HepG2 (cell line): Measurements from ENCODE around the gene DENND4B. TPM values are rescaled to one million over a fixed set of nuclear protein-coding genes. Genes with fewer than 3 reads are reported as not detected.

Experiments
- CBX1 ChIP-seq: IDR thresholded peaks from one replicate; pipeline ENCODE4 v1.6.1; 2016; ENCODE audit warnings: antibody characterized with exemption, low read depth
- FOXK2 ChIP-seq: fragments of 450-650 bp; IDR thresholded peaks from 2 replicates; pipeline ENCODE4 v1.6.1; 2016
- HOXA9 ChIP-seq: sonication (generic); formaldehyde crosslinking; IDR thresholded peaks from 2 replicates; pipeline ENCODE4 v1.8.1; 2022; ENCODE audit warnings: missing genetic modification reagents, mild to moderate bottlenecking, moderate library complexity, borderline replicate concordance
- MIER3 ChIP-seq: IDR thresholded peaks from 2 replicates; pipeline ENCODE4 v1.6.1; 2016; ENCODE audit warnings: missing compliant biosample characterization, borderline replicate concordance
- NFYC ChIP-seq: IDR thresholded peaks from 2 replicates; pipeline ENCODE4 v1.6.1; 2016; ENCODE audit warnings: missing genetic modification reagents, missing compliant biosample characterization
- PPARG ChIP-seq: conservative IDR thresholded peaks from 2 replicates; pipeline ENCODE4 v1.6.1; 2016; ENCODE audit warnings: missing biosample characterization, missing genetic modification reagents
- RFX1 ChIP-seq: fragments of 450-650 bp; IDR thresholded peaks from 2 replicates; pipeline ENCODE4 v1.6.1; 2017
- SATB2 ChIP-seq: sonication (generic); formaldehyde crosslinking; IDR thresholded peaks from 2 replicates; pipeline ENCODE4 v1.5.0; 2020; ENCODE audit warnings: missing genetic modification reagents
- TCF7L2 ChIP-seq: IDR thresholded peaks from 2 replicates; pipeline ENCODE4 v1.6.1; 2011; ENCODE audit warnings: mild to moderate bottlenecking, low read depth, low read length, moderate library complexity
- TOE1 ChIP-seq: sonication (generic); formaldehyde crosslinking; IDR thresholded peaks from 2 replicates; pipeline ENCODE4 v1.4.0; 2020; ENCODE audit warnings: mild to moderate bottlenecking, missing genetic modification reagents
- ZNF552 ChIP-seq: sonication (generic); formaldehyde crosslinking; IDR thresholded peaks from 2 replicates; pipeline ENCODE4 v1.9.0; 2022; ENCODE audit warnings: missing genetic modification reagents, mild to moderate bottlenecking, borderline replicate concordance
- ZNF567 ChIP-seq: sonication (generic); formaldehyde crosslinking; IDR thresholded peaks from 2 replicates; pipeline ENCODE4 v1.8.1; 2023; ENCODE audit warnings: mild to moderate bottlenecking, missing genetic modification reagents, borderline replicate concordance
- ZNF619 ChIP-seq: sonication (generic); formaldehyde crosslinking; IDR thresholded peaks from 2 replicates; pipeline ENCODE4 v1.4.0; 2020; ENCODE audit warnings: mild to moderate bottlenecking, missing genetic modification reagents
- ZNF768 ChIP-seq: sonication (generic); formaldehyde crosslinking; IDR thresholded peaks from 2 replicates; pipeline ENCODE4 v1.4.0; 2020; ENCODE audit warnings: missing genetic modification reagents
- polyA plus RNA-seq, 8 experiments: library from polyadenylated mRNA; depleted of rRNA in 3 of 8; stranded (reverse) in 7 of 8; unstranded in 1 of 8; fragments of >200 nt; fragmentation: Illumina TruSeq in 4 of 8; extraction: Trizol in 4 of 8; gene quantifications; 2 replicates each; pipeline versions ENCODE4 v1.2.1 to v1.2.3, GENCODE V29; 2011 to 2016; ENCODE audit warnings: low read depth in 4 of 8, missing spikeins in 1 of 8, mixed read lengths in 1 of 8; ENCODE audit not compliant: insufficient read depth in 1 of 8
- total RNA-seq, 5 experiments: library from RNA; depleted of rRNA; stranded (reverse); fragments of >200 nt; fragmentation: Illumina TruSeq; extraction: Trizol; gene quantifications; 2 replicates each; pipeline ENCODE4 v1.2.3, GENCODE V29; 2016; ENCODE audit warnings: low read depth in 1 of 5
- TF ChIP-seq, protein P1 (sequence below): sonication (generic); formaldehyde crosslinking; IDR thresholded peaks from 2 replicates; pipeline ENCODE4 v1.4.0; 2020; ENCODE audit warnings: missing genetic modification reagents
- TF ChIP-seq, protein P2 (sequence below), 2 experiments: sonication (generic) in 1 of 2; formaldehyde crosslinking in 1 of 2; IDR thresholded peaks; 2 replicates each; pipeline versions ENCODE4 v1.5.1 to v1.6.1; 2011 to 2020; ENCODE audit warnings: borderline replicate concordance in 1 of 2, low read depth in 1 of 2, low read length in 1 of 2, mild to moderate bottlenecking in 1 of 2, missing genetic modification reagents in 1 of 2, moderate library complexity in 1 of 2
- TF ChIP-seq, protein P3 (sequence below): sonication (generic); formaldehyde crosslinking; IDR thresholded peaks from 2 replicates; pipeline ENCODE4 v1.4.0; 2020; ENCODE audit warnings: mild to moderate bottlenecking, missing genetic modification reagents, borderline replicate concordance
- TF ChIP-seq, protein P4 (sequence below): sonication (generic); formaldehyde crosslinking; IDR thresholded peaks from 2 replicates; pipeline ENCODE4 v1.8.1; 2023; ENCODE audit warnings: missing genetic modification reagents, mild to moderate bottlenecking, borderline replicate concordance
- TF ChIP-seq, protein P5 (sequence below), 2 experiments: fragments of 450-650 bp in 1 of 2; sonication (generic) in 1 of 2; formaldehyde crosslinking; IDR thresholded peaks; 2 replicates each; pipeline versions ENCODE4 v1.5.0 to v1.8.0; 2020 to 2022; ENCODE audit warnings: mild to moderate bottlenecking in 1 of 2, missing genetic modification reagents in 1 of 2

Gene DENND4B
- total and polyA plus RNA-seq, 2 of the 13 experiments (the other 11 are each of a cell fraction or from before 2014, with no cell fraction given): 15.1 to 20.3 TPM

DNA sequence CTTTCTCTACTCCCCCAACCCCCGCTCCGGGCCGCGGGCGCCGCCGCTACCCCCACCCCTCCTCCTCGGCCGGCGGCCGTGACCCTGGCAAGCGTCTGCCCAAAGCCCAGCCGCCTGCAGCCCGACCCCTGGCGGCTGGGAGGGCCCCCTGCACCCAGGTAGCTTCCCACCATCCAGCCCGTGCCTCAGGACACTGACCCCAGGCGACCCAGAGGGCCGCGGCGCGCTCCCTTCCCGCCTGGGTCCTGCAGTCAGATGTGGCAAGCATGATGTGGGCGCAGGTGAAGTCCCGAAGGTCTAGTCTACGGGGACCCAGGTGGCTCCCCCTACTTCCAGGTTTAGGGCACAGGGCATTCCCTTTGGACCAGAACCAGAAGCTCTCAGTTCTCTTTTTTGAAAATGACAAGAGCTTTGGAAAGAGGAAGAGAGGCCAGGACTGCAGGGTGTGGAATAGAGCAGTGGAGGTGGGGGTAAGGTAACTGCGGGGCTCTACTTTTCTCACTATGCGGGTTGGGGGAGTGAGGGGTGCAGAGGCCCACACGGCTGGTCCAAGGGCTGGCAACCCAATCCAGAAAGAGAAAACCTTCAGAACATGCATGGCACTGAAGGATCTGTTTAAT lies at the start of gene DENND4B (continued):
- TF ChIP-seq, protein P1, sequence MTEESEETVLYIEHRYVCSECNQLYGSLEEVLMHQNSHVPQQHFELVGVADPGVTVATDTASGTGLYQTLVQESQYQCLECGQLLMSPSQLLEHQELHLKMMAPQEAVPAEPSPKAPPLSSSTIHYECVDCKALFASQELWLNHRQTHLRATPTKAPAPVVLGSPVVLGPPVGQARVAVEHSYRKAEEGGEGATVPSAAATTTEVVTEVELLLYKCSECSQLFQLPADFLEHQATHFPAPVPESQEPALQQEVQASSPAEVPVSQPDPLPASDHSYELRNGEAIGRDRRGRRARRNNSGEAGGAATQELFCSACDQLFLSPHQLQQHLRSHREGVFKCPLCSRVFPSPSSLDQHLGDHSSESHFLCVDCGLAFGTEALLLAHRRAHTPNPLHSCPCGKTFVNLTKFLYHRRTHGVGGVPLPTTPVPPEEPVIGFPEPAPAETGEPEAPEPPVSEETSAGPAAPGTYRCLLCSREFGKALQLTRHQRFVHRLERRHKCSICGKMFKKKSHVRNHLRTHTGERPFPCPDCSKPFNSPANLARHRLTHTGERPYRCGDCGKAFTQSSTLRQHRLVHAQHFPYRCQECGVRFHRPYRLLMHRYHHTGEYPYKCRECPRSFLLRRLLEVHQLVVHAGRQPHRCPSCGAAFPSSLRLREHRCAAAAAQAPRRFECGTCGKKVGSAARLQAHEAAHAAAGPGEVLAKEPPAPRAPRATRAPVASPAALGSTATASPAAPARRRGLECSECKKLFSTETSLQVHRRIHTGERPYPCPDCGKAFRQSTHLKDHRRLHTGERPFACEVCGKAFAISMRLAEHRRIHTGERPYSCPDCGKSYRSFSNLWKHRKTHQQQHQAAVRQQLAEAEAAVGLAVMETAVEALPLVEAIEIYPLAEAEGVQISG (CRISPR knock-in tag): peak; percentile 98
- TF ChIP-seq, protein P2, sequence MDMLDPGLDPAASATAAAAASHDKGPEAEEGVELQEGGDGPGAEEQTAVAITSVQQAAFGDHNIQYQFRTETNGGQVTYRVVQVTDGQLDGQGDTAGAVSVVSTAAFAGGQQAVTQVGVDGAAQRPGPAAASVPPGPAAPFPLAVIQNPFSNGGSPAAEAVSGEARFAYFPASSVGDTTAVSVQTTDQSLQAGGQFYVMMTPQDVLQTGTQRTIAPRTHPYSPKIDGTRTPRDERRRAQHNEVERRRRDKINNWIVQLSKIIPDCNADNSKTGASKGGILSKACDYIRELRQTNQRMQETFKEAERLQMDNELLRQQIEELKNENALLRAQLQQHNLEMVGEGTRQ (IDR thresholded peaks at IDR 0.05; ENCODE audit: low read depth, low read length): no peak
- TF ChIP-seq, protein P2 (CRISPR knock-in tag; IDR thresholded peaks at IDR 0.05; ENCODE audit: borderline replicate concordance): no peak
- TF ChIP-seq SATB2 (CRISPR knock-in tag): no peak
- no peak for TF ChIP-seq TOE1 (CRISPR knock-in tag)
- TF ChIP-seq HOXA9 (CRISPR knock-in tag): no peak
- no peak for TF ChIP-seq ZNF567
- no peak for TF ChIP-seq RFX1
- TF ChIP-seq NFYC (CRISPR knock-in tag): no peak; the same call in 1 of the 2 replicates
- TF ChIP-seq ZNF552 (CRISPR knock-in tag): no peak
- no peak for TF ChIP-seq FOXK2
- peak; percentile 86 for TF ChIP-seq CBX1
- TF ChIP-seq, protein P3, sequence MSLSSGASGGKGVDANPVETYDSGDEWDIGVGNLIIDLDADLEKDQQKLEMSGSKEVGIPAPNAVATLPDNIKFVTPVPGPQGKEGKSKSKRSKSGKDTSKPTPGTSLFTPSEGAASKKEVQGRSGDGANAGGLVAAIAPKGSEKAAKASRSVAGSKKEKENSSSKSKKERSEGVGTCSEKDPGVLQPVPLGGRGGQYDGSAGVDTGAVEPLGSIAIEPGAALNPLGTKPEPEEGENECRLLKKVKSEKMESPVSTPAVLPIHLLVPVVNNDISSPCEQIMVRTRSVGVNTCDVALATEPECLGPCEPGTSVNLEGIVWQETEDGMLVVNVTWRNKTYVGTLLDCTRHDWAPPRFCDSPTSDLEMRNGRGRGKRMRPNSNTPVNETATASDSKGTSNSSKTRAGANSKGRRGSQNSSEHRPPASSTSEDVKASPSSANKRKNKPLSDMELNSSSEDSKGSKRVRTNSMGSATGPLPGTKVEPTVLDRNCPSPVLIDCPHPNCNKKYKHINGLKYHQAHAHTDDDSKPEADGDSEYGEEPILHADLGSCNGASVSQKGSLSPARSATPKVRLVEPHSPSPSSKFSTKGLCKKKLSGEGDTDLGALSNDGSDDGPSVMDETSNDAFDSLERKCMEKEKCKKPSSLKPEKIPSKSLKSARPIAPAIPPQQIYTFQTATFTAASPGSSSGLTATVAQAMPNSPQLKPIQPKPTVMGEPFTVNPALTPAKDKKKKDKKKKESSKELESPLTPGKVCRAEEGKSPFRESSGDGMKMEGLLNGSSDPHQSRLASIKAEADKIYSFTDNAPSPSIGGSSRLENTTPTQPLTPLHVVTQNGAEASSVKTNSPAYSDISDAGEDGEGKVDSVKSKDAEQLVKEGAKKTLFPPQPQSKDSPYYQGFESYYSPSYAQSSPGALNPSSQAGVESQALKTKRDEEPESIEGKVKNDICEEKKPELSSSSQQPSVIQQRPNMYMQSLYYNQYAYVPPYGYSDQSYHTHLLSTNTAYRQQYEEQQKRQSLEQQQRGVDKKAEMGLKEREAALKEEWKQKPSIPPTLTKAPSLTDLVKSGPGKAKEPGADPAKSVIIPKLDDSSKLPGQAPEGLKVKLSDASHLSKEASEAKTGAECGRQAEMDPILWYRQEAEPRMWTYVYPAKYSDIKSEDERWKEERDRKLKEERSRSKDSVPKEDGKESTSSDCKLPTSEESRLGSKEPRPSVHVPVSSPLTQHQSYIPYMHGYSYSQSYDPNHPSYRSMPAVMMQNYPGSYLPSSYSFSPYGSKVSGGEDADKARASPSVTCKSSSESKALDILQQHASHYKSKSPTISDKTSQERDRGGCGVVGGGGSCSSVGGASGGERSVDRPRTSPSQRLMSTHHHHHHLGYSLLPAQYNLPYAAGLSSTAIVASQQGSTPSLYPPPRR (CRISPR knock-in tag): peak; percentile 70
- TF ChIP-seq MIER3 (CRISPR knock-in tag): peak; percentile 51; the same call in 1 of the 2 replicates
- TF ChIP-seq, protein P4, sequence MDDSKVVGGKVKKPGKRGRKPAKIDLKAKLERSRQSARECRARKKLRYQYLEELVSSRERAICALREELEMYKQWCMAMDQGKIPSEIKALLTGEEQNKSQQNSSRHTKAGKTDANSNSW (CRISPR knock-in tag): no peak
- TF ChIP-seq ZNF619 (CRISPR knock-in tag): no peak
- no peak for TF ChIP-seq PPARG (CRISPR knock-in tag)
- TF ChIP-seq, protein P5, sequence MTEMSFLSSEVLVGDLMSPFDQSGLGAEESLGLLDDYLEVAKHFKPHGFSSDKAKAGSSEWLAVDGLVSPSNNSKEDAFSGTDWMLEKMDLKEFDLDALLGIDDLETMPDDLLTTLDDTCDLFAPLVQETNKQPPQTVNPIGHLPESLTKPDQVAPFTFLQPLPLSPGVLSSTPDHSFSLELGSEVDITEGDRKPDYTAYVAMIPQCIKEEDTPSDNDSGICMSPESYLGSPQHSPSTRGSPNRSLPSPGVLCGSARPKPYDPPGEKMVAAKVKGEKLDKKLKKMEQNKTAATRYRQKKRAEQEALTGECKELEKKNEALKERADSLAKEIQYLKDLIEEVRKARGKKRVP (CRISPR knock-in tag; IDR thresholded peaks at IDR 0.05): peak in 1 of 2 experiments; percentile 14; a peak in 1 of 4 replicates
- TF ChIP-seq TCF7L2: no peak
- TF ChIP-seq ZNF768 (CRISPR knock-in tag): peak; percentile 38; the same call in 1 of the 2 replicates
